ENCODE measurements around the gene SAC3D1.

SAC3D1 gene

GRCh38 chr11:65077451-65077850 is 36.4 kb downstream of the SAC3D1 start:
- DNase-seq = no peak
- Histone ChIP-seq H2BK120ac (ENCODE audit: insufficient read depth, low read length, poor library complexity) (no peak overlapping the region), H3K27ac (ENCODE audit: low read depth, low read length) (no peak overlapping the region), H3K4ac (ENCODE audit: low read depth, low read length) (no peak overlapping the region), H3K79me1 (ENCODE audit: low read length) (no peaks in the 10 kb centered on the region), H3K4me1 (ENCODE audit: control insufficient read depth in 1 of 2, insufficient read depth in 2 of 2, low read length in 2 of 2) (no peaks in the 10 kb centered on the region), H3K9me3 (ENCODE audit: insufficient read depth, low read depth, low read length) (no peaks in the 10 kb centered on the region), H3K23ac (ENCODE audit: low read length) (no peak overlapping the region), H4K12ac (ENCODE audit: low read depth, low read length) (no peak overlapping the region), H2BK12ac (ENCODE audit: low read length) (no peak overlapping the region), H3K27me3 (ENCODE audit: insufficient read depth, low read length) (no peaks in the 10 kb centered on the region), H2AK5ac (ENCODE audit: low read length) (no peak overlapping the region), H3K36me3 (ENCODE audit: control insufficient read depth in 1 of 2, insufficient read depth in 2 of 2, low read length in 2 of 2) (peaks cover 32 to 41% of the 10 kb centered on the region in 2 experiments), H3K18ac (ENCODE audit: low read length) (no peak overlapping the region), H3K79me2 (ENCODE audit: control insufficient read depth, insufficient read depth, low read length, poor library complexity) (no peaks in the 10 kb centered on the region), H3K4me3 (ENCODE audit: low read depth, low read length) (no peak overlapping the region), H4K91ac (ENCODE audit: low read depth, low read length) (no peak overlapping the region), H3K9ac (ENCODE audit: low read length) (no peak overlapping the region), H2BK5ac (ENCODE audit: low read depth, low read length, poor library complexity) (no peak overlapping the region), H4K8ac (ENCODE audit: low read depth, low read length) (no peak overlapping the region), H3K4me2 (ENCODE audit: low read length) (no peak overlapping the region), H3K14ac (ENCODE audit: low read length) (no peak overlapping the region), H2AFZ (ENCODE audit: insufficient read depth, low read length, poor library complexity) (no peak overlapping the region)
- WGBS (ENCODE audit: extremely low coverage, insufficient coverage, insufficient read length) = no CpG with 5 or more reads among the region's 4 CpGs

GRCh38 chr11:65078151-65078550 is 37.1 kb downstream of the SAC3D1 start:
- Histone ChIP-seq H3K4me3 (ENCODE audit: low read depth, low read length) (no peak overlapping the region), H3K18ac (ENCODE audit: low read length) (no peak overlapping the region), H2BK120ac (ENCODE audit: insufficient read depth, low read length, poor library complexity) (no peak overlapping the region), H3K14ac (ENCODE audit: low read length) (no peak overlapping the region), H3K23ac (ENCODE audit: low read length) (no peak overlapping the region), H4K8ac (ENCODE audit: low read depth, low read length) (no peak overlapping the region), H4K12ac (ENCODE audit: low read depth, low read length) (no peak overlapping the region), H3K9ac (ENCODE audit: low read length) (no peak overlapping the region), H3K27ac (ENCODE audit: low read depth, low read length) (no peak overlapping the region), H4K91ac (ENCODE audit: low read depth, low read length) (no peak overlapping the region), H3K79me1 (ENCODE audit: low read length) (no peaks in the 10 kb centered on the region), H3K27me3 (ENCODE audit: insufficient read depth, low read length) (no peaks in the 10 kb centered on the region), H3K36me3 (ENCODE audit: control insufficient read depth in 1 of 2, insufficient read depth in 2 of 2, low read length in 2 of 2) (peaks cover 32 to 41% of the 10 kb centered on the region in 2 experiments), H3K79me2 (ENCODE audit: control insufficient read depth, insufficient read depth, low read length, poor library complexity) (peaks cover 2% of the 10 kb centered on the region), H2AFZ (ENCODE audit: insufficient read depth, low read length, poor library complexity) (no peak overlapping the region), H3K9me3 (ENCODE audit: insufficient read depth, low read depth, low read length) (no peaks in the 10 kb centered on the region), H2BK5ac (ENCODE audit: low read depth, low read length, poor library complexity) (no peak overlapping the region), H2AK5ac (ENCODE audit: low read length) (no peak overlapping the region), H3K4me1 (ENCODE audit: control insufficient read depth in 1 of 2, insufficient read depth in 2 of 2, low read length in 2 of 2) (peaks cover 1 to 2% of the 10 kb centered on the region in 2 experiments), H2BK12ac (ENCODE audit: low read length) (no peak overlapping the region), H3K4me2 (ENCODE audit: low read length) (no peak overlapping the region), H3K4ac (ENCODE audit: low read depth, low read length) (no peak overlapping the region)
- peak; percentile 6 to 71 for DNase-seq
- no CpG with 5 or more reads among the region's 3 CpGs for WGBS (ENCODE audit: extremely low coverage, insufficient coverage, insufficient read length)

- Histone ChIP-seq H3K36me3 (ENCODE audit: control insufficient read depth in 1 of 2, insufficient read depth in 2 of 2, low read length in 2 of 2) (peaks cover 32 to 41% of the 10 kb centered on the region in 2 experiments), H3K27ac (ENCODE audit: low read depth, low read length) (no peak overlapping the region), H3K79me2 (ENCODE audit: control insufficient read depth, insufficient read depth, low read length, poor library complexity) (peaks cover 8% of the 10 kb centered on the region), H3K27me3 (ENCODE audit: insufficient read depth, low read length) (no peaks in the 10 kb centered on the region), H3K9ac (ENCODE audit: low read length) (no peak overlapping the region), H3K23ac (ENCODE audit: low read length) (no peak overlapping the region), H2AFZ (ENCODE audit: insufficient read depth, low read length, poor library complexity) (no peak overlapping the region), H3K4me1 (ENCODE audit: control insufficient read depth in 1 of 2, insufficient read depth in 2 of 2, low read length in 2 of 2) (peaks cover 4 to 5% of the 10 kb centered on the region in 2 experiments), H4K91ac (ENCODE audit: low read depth, low read length) (no peak overlapping the region), H4K8ac (ENCODE audit: low read depth, low read length) (no peak overlapping the region), H2BK120ac (ENCODE audit: insufficient read depth, low read length, poor library complexity) (no peak overlapping the region), H3K4me2 (ENCODE audit: low read length) (no peak overlapping the region), H3K9me3 (ENCODE audit: insufficient read depth, low read depth, low read length) (no peaks in the 10 kb centered on the region), H2BK12ac (ENCODE audit: low read length) (no peak overlapping the region), H3K4ac (ENCODE audit: low read depth, low read length) (no peak overlapping the region), H4K12ac (ENCODE audit: low read depth, low read length) (no peak overlapping the region), H3K18ac (ENCODE audit: low read length) (no peak overlapping the region), H3K79me1 (ENCODE audit: low read length) (peaks cover 2% of the 10 kb centered on the region), H2AK5ac (ENCODE audit: low read length) (no peak overlapping the region), H2BK5ac (ENCODE audit: low read depth, low read length, poor library complexity) (no peak overlapping the region), H3K14ac (ENCODE audit: low read length) (no peak overlapping the region), H3K4me3 (ENCODE audit: low read depth, low read length) (no peak overlapping the region)
- WGBS (ENCODE audit: extremely low coverage, insufficient coverage, insufficient read length) = no CpG with 5 or more reads among the region's 9 CpGs
- DNase-seq = no peak
Observed at GRCh38 chr11:65078786-65079342, 37.9 kb downstream of the SAC3D1 start.

- Histone ChIP-seq H3K4me1 (ENCODE audit: control insufficient read depth in 1 of 2, insufficient read depth in 2 of 2, low read length in 2 of 2) (peaks cover 10 to 11% of the 10 kb centered on the region in 2 experiments), H3K4me3 (ENCODE audit: low read depth, low read length) (peak overlapping the region; percentile 97), H3K79me1 (ENCODE audit: low read length) (peaks cover 9% of the 10 kb centered on the region), H3K36me3 (ENCODE audit: control insufficient read depth in 1 of 2, insufficient read depth in 2 of 2, low read length in 2 of 2) (peaks cover 42 to 58% of the 10 kb centered on the region in 2 experiments), H4K91ac (ENCODE audit: low read depth, low read length) (peak overlapping the region; percentile 71), H2BK5ac (ENCODE audit: low read depth, low read length, poor library complexity) (peak overlapping the region; percentile 42), H3K9me3 (ENCODE audit: insufficient read depth, low read depth, low read length) (no peaks in the 10 kb centered on the region), H3K23ac (ENCODE audit: low read length) (no peak overlapping the region), H2BK120ac (ENCODE audit: insufficient read depth, low read length, poor library complexity) (peak overlapping the region; percentile 40), H2AFZ (ENCODE audit: insufficient read depth, low read length, poor library complexity) (peak overlapping the region; percentile 87), H3K79me2 (ENCODE audit: control insufficient read depth, insufficient read depth, low read length, poor library complexity) (peaks cover 12% of the 10 kb centered on the region), H3K18ac (ENCODE audit: low read length) (peak overlapping the region; percentile 78), H2BK12ac (ENCODE audit: low read length) (no peak overlapping the region), H3K27me3 (ENCODE audit: insufficient read depth, low read length) (no peaks in the 10 kb centered on the region), H2AK5ac (ENCODE audit: low read length) (peak overlapping the region; percentile 74), H3K4me2 (ENCODE audit: low read length) (peak overlapping the region; percentile 73), H3K9ac (ENCODE audit: low read length) (peak overlapping the region; percentile 75), H3K14ac (ENCODE audit: low read length) (peak overlapping the region; percentile 77), H3K4ac (ENCODE audit: low read depth, low read length) (peak overlapping the region; percentile 94), H4K12ac (ENCODE audit: low read depth, low read length) (peak overlapping the region; percentile 85), H4K8ac (ENCODE audit: low read depth, low read length) (peak overlapping the region; percentile 90), H3K27ac (ENCODE audit: low read depth, low read length) (peak overlapping the region; percentile 24)
- no CpG with 5 or more reads among the region's 13 CpGs for WGBS (ENCODE audit: extremely low coverage, insufficient coverage, insufficient read length)
- no peak for DNase-seq
Observed at GRCh38 chr11:65083134-65083833, 42.3 kb downstream of the SAC3D1 start.
